GM21786 (cell line): ENCODE measurements around the gene SEMA3A.

Experiments used
- ATAC-seq: cut with Tn5 transposase; IDR thresholded peaks from one replicate; pipeline ENCODE4 v1.9.1; 2021; ENCODE audit not compliant: unreplicated experiment

Gene SEMA3A

DNA sequence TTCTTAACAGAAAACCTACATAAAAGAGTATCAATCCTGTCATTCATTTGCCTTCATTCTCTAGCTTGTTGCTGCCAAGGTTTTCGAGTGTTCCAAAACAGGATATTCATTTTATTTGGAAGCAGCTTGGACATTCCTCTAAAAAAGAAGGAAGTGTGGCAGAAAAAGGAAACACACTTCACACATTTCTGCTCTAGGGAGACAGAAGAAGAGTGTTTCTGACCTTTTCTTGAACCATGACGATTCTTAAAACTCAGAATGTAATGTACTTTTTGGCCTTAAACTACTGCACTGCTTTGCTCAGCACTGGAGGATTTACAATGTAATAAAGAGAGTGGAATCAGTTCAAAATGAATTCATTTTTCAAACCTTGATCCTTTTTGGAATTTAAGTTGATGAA is 81.3 kb downstream of the SEMA3A start:
- no peak for ATAC-seq

DNA sequence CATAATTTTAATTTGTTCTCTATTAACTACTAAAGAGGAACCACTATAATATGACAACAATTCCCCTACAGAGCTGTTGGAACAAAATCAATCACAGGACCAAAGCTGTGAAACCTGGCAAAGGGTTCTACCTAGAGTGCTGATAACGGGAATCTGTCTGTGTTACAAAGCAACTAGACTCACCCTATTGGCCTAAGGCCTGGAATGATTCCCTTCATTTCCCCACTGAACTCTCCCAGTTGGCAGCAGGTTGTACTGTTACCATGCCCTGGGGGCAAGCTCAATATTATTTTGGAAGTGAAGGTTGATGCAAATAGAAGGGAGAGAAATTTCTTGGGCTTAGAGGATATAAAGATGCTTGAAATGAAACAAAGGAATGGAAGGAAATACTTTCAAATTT is 81.8 kb downstream of the SEMA3A start:
- ATAC-seq: no peak

DNA sequence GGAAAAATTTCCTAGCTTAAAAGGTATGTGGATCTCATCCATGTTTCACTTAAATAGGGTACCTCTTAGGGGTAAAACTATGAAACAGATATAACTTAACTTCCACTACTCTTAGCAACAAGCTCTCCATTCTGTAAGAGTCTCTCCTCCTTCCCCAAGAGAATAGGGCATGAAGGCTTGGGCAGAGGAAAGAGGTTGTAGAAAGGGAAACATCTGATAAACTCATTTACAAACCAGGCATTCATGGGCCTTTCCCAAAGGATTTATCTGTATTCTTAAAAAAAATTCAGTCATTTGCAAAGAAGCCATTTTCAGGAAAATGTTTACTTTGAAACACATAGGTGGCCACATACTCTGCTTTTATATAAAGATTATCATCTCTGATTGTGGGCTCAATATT is 82.7 kb downstream of the SEMA3A start:
- ATAC-seq: no peak

DNA sequence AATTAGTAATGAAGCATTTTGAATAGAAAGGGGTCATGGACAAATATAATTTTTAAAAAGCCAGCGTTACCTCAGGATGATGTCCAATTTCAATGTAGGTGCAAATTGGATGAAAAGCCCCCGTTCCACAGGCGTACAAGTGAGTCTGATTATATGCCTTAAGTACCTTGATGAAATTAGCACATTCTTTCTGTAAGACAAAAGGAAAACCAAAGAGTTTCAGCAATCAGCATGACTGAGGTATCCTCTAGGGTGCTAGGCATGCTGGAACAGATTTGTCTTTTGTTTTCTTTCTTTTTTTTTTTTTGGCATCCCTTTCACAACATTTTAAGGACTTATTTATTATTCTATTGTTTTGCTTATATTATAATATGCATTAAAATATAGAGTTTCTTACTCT is 84.2 kb downstream of the SEMA3A start:
- no peak for ATAC-seq

DNA sequence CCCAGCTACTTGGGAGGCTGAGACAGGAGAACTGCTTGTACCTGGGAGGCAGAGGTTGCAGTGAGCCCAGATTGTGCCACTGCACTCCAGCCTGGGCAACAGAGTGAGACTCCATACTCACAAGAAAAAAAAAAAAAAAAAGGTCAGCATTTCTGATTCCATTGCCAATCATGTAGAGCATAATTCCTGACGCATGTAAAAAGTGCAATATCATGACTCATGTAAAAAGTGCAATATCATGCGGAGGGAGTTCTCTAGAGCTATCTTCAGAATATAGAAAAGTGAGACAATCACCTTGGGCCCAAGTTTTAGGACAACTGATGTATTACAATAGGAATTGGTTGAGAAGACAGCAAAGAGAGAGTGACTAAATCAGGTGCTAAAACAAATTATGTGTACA is 85.8 kb downstream of the SEMA3A start:
- ATAC-seq: no peak

DNA sequence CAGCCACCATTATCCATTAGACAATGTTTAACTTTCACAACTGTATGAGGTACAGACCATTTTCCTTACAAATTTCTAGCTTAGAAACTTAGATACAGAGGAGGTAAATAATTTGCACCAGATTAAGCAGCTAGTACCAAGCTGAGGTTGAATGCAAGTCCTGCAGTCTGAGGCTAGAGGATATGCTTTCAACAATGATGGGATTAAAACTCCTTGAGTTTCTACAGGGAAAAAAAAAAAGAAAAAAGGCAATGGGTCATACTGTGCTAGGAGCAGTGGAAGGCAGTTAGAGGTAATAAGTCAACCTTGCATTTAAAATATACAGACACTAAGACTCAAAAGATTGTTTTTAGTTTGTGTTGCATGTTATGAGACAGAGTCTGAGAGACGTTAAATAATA is 86.5 kb downstream of the SEMA3A start:
- no peak for ATAC-seq

DNA sequence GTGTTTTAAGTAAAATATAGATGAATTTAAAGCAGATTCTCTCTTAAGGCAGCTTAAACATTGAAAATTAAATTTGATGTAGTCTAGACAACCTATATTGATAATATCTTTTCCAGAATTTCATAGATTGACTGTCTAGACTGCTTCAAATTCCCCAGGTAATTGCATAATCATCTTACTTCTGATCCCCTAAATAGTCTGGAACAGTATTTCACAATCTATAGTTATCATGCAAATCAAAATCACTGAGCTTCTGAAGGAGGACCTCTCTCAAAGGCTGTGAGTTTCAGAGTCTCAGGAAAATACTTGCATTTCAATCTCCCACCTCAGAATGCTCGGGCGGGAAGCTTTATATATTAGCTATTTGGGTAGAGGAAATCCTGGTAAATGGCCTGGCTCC is 87.3 kb downstream of the SEMA3A start:
- ATAC-seq: no peak

DNA sequence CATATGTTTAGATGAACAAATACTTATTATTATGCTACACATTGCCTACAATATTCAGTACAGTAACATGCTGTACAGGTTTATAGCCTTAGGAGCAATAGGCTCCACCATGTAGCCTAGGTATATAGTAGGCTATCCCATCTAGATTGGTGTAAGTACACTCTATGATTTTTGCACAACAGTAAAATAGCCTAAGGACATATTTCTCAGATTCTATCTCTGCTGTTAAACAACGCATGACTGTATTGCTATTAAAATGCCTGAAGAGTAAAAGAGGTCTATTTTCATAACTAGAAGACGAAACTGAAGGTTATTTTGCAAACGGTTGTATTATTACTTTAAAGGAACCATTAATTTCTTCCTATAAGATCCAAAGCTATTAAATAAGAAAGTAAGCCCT is 88.3 kb downstream of the SEMA3A start:
- ATAC-seq: no peak

DNA sequence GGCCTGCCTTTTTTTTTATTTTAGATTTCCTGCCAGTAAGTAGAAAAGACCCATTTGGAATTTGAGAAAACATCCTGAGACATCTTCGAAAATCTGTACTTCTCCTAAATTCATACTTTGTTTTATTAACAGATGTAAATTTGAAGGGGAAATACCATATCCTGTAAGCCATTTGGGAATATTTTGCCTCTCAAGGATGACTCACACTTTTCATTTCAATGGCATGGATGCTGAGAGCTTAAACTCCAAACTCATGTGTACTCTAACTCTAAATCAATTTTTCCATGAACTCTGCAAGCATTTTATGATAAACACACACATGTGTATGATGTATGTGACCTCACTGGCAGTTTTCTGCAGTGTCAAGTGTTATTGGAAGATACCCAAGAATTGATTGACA is 89.0 kb downstream of the SEMA3A start:
- ATAC-seq: no peak

DNA sequence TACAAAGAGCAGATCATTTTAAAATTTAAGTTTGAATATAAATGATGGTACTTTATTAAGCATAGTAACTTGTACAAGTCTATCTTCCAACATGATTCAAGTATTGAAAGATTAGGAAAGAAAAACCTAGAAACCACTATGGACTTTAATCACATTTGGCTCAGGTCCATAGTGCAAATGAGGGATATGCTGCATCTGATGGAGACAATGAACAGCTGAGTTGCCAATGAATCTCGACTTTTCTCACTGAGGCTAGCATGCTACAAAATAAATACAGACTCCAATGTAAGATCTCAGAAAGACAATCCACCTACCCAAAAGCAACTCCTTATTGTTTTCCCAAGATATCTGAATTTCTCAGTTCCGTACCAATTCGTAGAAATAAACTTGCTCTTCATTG is 89.8 kb downstream of the SEMA3A start:
- no peak for ATAC-seq

DNA sequence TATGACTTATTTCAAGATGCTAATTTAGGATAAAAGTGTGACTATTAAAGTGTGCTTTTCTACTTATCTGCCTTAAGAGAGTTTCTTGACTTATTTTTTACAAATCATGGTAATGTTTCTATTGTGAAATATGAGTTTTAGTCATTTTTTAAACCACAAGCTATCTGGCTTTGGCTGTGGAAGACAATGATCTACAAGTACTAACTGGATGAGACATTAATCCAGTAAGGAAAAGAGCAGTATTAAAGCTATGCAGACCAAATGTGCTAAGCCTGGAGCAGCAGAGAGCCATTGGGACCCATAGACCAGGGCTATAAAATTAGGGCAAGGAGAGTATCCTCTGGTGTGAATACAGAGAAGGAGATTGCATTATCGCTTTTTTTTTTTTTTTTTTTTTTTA is 92.4 kb downstream of the SEMA3A start:
- ATAC-seq: no peak

DNA sequence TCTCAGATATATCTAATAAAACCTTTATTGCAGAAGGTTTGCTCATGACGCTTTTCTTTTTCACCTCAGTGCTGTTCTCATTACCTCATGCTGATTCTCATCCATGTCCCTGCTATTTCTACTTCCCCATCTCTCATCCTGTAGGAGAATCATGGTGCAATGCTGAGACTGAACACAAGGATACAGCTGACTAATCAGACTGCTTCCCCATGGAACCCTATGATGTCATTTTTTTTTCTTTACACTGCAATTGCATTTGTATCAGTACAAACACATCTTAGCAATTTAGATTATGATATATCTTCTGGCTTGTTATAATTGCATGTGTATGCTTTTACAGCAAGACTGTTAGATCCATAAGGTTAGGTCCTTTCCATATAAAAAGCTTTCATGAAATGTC is 93.7 kb downstream of the SEMA3A start:
- ATAC-seq: no peak

DNA sequence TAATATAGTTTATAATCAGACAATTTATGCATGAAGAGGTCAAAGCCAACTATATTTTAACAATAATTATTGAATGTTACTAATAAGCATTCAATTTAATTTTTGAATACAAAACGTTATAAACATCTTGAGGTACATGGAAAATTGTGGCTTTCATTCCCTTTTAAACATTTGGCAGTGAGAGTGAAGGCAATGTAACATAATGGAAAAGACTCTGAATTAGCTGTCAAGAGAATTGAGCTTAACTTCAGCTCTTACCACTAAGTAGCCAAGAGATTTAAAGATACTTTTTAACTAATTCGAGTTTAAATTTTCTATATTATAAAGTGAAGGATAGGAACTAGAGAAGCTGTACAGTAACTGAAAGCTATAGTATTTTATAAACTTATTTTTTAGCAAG is 98.6 kb downstream of the SEMA3A start:
- no peak for ATAC-seq

DNA sequence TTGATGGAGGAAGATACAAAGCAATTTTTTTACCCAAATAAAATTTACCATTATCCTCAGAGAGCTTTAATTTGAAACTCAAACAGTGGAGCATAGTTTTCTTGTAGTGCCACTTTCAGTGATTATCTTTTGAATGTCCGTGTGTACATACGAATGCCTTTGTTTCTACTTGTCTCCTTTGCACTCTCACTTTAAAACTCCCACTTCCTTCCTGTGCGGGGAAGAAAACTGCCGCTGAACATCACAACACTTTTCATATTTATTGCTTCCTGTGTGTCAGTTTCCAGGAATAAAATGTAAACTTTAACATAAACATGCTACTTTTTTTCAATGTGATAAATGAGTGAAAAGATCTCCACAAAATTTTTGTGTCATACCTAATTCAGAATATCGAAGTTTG is 102.4 kb downstream of the SEMA3A start:
- ATAC-seq: no peak

DNA sequence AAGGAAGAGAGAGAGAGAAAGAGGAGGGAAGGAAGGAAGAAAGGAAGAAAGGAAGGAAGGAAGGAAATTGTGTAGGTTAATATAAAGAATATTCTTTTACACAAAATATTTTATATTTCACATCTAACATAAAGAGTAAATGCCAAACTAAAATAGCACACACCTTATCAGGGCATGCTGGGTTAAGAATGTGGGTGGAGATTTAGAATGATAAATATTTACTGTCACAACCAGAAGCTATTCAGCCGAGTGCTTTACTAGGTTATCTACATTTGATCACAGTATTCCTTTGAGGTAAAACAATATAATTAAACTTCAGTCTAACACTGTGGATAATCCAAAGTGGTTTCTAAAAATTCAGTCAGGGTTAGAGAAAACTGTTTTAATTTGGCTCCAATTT is 103.3 kb downstream of the SEMA3A start:
- no peak for ATAC-seq

DNA sequence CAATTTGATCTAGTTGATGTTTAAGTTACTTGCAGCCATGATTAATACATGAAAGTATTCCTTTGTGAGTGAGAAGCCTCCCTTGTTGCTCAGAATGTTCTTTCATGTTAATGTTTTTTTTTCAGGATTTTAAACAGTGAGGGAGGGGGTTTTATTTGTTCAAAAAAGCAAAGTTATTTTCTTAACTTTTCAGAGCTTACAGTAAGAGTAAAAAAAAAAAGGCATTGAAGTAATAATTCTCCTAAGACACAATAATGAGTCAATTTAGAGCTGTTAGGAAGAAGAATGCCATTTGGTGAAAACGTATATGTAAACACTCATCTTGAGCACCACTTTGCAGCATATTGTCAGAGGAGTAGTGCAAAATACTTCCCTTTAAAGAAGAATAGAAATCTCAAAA is 105.8 kb downstream of the SEMA3A start:
- no peak for ATAC-seq

DNA sequence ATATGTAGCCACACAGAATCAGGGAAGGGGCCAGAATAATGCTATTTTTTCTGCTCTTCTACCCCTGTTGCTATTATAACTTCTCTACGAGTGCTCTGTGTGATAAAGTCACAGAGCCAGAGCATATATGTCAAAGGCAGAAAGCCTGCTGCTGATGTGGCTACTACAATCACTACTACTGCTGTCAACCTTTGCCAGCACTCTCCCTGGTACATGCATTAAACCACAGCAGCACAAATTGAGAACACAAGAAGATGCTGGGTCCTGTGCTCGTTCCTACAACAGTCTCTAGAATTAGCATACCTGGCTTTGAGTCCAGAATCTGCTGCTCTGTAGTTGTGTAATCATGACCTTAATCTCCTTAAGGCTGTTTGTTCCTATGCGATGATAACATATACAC is 108.6 kb downstream of the SEMA3A start:
- ATAC-seq: no peak

DNA sequence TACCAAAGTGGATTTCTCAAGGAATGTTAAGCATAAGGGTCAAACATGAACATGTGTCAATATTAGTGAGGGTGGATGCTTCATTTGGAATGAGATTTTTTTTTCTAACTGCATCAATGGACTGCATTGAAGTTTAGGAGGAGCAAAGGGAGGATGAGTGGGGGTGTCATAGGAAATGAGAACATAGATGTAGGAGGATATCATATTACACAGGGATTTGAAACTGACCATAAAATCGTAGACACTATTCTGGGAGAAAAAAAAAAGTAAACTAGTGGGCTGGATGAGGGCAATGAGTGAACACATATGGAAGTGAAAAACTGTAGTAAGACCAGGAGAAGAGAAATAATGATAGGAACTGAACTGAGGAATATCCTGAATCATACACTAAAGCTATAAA is 109.4 kb downstream of the SEMA3A start:
- ATAC-seq: no peak

DNA sequence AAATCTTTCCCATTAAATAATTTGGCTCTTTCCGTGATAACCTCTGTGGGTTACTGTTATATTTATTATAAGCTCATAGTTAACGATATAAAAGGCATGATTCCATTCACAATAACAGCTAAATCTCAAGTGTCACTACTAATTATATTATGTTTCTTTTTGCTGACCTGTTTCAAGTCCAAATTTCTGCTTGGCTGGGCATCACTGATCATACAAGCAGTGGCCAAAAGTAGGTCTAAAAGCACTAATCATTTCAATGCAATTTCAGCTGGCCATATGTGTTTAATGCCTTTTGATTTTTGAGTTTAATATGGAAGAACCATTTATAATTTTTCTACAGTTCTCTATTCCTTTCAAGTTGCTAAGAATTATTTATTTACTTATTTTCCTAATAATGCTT is 110.7 kb downstream of the SEMA3A start:
- ATAC-seq: no peak

DNA sequence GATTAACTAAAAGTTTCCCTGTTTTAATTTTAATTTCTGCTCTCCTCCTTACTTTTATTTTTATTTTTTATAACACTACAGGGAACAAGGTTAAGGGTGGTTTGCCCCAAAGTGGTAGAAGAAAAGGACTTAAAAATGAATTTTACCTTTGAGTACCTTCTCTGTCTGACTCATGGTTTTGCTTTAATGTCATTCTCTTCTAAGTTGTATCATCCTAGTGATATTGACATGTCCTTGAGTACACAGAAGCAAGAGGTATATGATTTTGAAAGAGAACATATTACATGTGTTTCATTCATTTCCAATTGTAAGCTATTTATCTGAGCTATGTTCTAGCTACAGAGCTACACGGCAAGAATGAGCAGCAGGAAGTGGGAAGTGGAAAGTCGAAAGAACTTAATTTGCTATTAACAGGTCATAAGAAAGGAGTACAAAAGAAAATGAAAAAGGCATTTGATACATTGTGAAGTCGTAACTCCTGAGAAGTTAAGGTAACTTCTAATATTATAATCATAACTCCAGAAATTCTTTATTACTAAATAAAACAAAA is 112.5 kb downstream of the SEMA3A start:
- no peak for ATAC-seq

DNA sequence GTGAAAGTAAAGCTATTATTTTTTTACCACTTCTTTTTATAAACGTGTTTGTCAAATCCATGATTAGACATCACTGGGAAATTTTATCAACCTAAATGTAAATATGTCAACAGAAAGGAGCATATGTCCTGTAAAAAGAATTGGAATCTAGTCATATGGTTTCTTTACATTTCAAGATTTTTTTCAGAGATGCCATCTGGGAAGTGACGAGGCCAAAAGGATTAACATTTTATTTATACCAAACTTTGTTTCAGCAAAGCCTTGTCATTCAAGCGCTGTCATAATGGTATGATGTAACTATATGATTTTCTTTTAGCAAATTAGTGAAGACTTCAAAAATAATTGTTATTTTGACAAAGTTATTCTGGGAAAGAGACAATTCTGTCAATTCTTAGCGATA is 117.3 kb downstream of the SEMA3A start:
- ATAC-seq: no peak

DNA sequence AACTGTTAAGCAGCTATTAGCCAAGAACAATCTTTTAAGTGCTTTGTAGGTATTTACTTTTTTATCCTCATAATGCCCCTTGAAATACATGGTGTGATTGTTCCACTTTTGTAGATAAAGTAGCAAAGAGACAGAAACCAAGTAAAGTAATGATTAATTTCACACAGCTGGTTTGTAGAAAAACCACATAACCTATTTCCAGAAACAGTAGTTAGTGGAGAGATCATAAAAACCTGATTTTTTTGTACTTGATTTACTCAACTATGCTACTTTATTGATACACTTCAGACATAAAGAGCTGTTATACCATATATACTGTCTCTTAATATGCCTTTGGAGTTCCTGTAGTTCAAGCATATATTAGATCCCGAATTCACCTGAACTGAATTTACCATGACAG is 118.4 kb downstream of the SEMA3A start:
- no peak for ATAC-seq

DNA sequence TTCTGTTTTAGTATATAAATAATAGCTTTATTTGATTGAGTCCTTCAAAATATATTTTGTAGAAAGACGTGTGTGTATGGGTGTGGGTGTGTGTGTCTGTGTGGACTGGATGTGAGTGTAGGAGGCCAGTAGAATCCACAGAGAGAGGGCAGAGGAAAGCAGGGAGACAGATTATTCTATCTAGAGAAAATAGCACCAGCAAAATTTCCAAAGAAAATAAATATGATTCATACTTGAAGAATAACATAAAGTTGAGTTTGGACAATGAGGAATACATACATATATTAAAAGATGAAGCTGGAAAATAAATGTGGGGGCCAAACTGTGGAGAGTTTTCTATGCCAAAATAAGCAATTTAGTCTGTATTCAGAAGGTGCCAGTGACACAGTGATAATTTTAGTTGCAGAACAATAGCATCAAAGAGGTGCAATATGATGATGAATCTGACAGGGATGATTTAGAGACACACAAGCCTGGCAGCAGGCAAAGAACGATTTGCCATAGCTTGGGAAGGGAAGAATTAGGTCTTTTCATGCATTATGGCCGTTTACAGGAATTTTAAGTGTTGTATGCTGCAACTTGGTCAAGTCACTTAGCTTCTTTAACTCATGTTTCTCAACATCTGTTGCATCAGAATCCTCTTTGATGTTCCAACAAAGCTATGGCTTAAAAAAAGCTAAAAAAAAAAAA is 121.3 kb downstream of the SEMA3A start:
- ATAC-seq: no peak
